NT2/D1 (cell line): ENCODE results near the gene WFS1.

Experiments
- YY1 ChIP-seq: IDR thresholded peaks from 2 replicates; pipeline ENCODE4 v1.6.1; 2011; ENCODE audit not compliant: insufficient read length, insufficient read depth
- ZNF274 ChIP-seq: IDR thresholded peaks from 2 replicates; pipeline ENCODE4 v1.6.1; 2011; ENCODE audit warnings: mild to moderate bottlenecking, low read depth, low read length

DNA sequence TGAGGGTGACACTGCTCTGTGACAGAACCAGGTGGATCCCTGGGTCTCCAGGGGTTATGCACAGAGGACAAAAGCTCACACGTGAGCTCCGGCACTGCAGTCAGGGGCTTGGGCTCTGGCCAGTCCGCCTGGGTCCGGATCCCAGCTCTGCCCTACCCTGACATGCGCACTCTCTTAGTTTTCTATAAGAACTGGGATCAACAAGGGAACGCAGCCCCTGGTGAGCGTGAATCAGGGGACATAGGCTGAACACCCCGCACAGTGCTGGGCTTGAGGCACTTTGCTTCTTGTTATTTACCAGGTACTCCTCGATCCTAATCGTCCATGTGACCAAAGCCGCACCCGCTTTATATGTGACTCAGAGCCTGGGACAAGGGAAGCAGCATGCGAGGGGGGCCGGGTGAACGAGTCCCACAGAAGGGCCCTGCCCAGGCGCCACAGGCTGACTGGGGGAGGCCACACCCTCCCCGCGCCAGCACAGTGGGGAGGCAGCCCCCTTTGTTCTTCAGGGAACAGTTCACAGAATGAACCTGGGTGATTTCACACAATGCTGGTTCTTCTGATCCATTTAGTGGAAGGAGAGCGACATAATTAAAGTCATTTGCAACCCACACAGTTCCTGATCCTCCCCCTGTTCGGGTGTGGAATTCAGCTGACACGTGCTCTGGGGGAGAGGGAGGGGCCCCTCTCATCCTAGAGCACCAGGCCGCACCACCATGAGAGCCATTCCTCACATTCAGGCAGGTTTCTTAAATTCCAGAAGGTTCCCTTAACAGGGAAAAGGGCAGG is 55.5 kb downstream of the WFS1 start:
- TF ChIP-seq YY1 (no peak), ZNF274 (no peak)
